ENCODE measurements around the gene MTG1. TPM values are rescaled to one million over a fixed set of nuclear protein-coding genes. Genes with fewer than 3 reads are reported as not detected.

The MTG1 gene
- total and polyA plus RNA-seq, 10 of the 15 experiments (the other 5 are each of a cell fraction or from before 2014, with no cell fraction given), result 6.2 to 104 (median 62.5) TPM

GRCh38 chr10:133442967-133443924 lies 49.3 kb downstream of the MTG1 start:
- no peak for DNase-seq (ENCODE audit: low read depth, low spot score)
- ATAC-seq, result no peak
- ChIA-PET SMC1A (ENCODE audit: uncharacterized antibody, unreplicated experiment) (no interaction called here), RAD21 (ENCODE audit: unreplicated experiment) (no interaction called here), POLR2A (no interaction called here), CTCF (interaction anchor here (1.1 kb wide), 1 partner anchor 113 kb away, joined by 4 read pairs; no protein-coding TSS in a partner anchor)
- BruUV-seq (replicated peaks), result no TSS peak
- Histone ChIP-seq H3K9ac (ENCODE audit: control insufficient read depth, insufficient read depth, low read length) (no peak overlapping the region), H2AFZ (ENCODE audit: control insufficient read depth, low read depth, low read length) (no peak overlapping the region), H3K4me3 (no peak overlapping the region), H3K36me3 (ENCODE audit: control insufficient read depth in 2 of 2, insufficient read depth in 2 of 2, low read length in 1 of 2) (no peaks in the 10 kb centered on the region), H3K4me2 (ENCODE audit: control insufficient read depth, insufficient read depth) (no peak overlapping the region), H3K9me3 (replicated peaks; ENCODE audit: control insufficient read depth, insufficient read depth, low read length) (no peaks in the 10 kb centered on the region; the same call in 2 of the 3 replicates), H3K27me3 (replicated peaks in 1 of 2; ENCODE audit: control insufficient read depth in 2 of 2, insufficient read depth in 2 of 2, low read length in 1 of 2) (no peaks in the 10 kb centered on the region), H3K79me2 (ENCODE audit: control insufficient read depth, insufficient read depth, low read length) (no peaks in the 10 kb centered on the region), H3K27ac (ENCODE audit: control insufficient read depth, insufficient read depth) (no peak overlapping the region), H4K20me1 (ENCODE audit: control insufficient read depth, insufficient read depth) (no peaks in the 10 kb centered on the region), H3K4me1 (ENCODE audit: control insufficient read depth, insufficient read depth, low read length) (no peaks in the 10 kb centered on the region)
- intact Hi-C loops (cut with micrococcal nuclease; ENCODE audit: unreplicated experiment), result no loop called here
- no peak for TF ChIP-seq FOS (IDR thresholded peaks at IDR 0.05; ENCODE audit: borderline replicate concordance, extremely low read depth, insufficient read length)
- TF ChIP-seq CHD4 (IDR thresholded peaks at IDR 0.05), result no peak
- no peak for TF ChIP-seq IKZF1 (conservative IDR thresholded peaks at IDR 0.05)
- TF ChIP-seq E2F8 (IDR thresholded peaks at IDR 0.05; ENCODE audit: low read depth, partially characterized antibody), result no peak
- TF ChIP-seq PAX5 (IDR thresholded peaks at IDR 0.05; ENCODE audit: borderline replicate concordance, low read depth, low read length), result no peak
- TF ChIP-seq CBX3 (IDR thresholded peaks at IDR 0.05; ENCODE audit: borderline replicate concordance, low read depth), result no peak
- in situ Hi-C loops (cut with MboI), result no loop called here
- FAIRE-seq, result no peak
- WGBS (ENCODE audit: insufficient coverage, insufficient replicate concordance, low lambda C conversion rate, missing lambda C conversion rate), result 65% methylated on average over 16 of the region's 16 CpGs
